Hematopoietic multipotent progenitor cell treated with erythropoietin and hydrocortisone succinate and interleukin-3 and kit ligand, for 17 days (in vitro differentiated cells): ENCODE results near the gene SGCA.
A peak's percentile ranks its signal among the peaks of the same experiment; 100 is the strongest.

ENCODE experiments used
- DNase-seq: peaks from one replicate; pipeline ENCODE4 v3.0.0-alpha.2; 2015; ENCODE audit warnings: low spot score

Gene SGCA

GRCh38 chr17:50134206-50135110 is 31.3 kb upstream of the SGCA start:
- DNase-seq: no peak

- no peak for DNase-seq
Measured at GRCh38 chr17:50135316-50136095, 30.3 kb upstream of the SGCA start.

GRCh38 chr17:50136096-50136687 is 29.6 kb upstream of the SGCA start:
- DNase-seq: no peak

DNA sequence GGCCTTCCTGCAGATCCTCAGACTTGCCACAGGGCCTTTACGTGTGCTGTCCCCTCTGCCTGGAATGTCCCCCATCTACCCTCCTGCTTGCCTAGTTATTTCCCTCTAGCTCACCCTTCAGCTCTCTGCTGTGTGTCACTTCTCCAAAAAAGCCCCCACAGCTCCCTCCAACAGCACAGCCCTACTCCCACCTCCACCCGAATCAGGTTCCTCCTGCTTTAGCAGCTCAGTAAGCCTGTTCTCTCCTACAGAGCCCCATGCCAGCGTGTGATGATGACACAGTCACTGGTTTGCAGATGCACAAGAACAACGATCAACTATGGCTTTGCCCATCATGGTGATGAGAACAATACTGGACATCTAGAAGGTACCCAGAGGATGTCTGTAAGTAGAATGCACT is 28.8 kb upstream of the SGCA start:
- no peak for DNase-seq

DNA sequence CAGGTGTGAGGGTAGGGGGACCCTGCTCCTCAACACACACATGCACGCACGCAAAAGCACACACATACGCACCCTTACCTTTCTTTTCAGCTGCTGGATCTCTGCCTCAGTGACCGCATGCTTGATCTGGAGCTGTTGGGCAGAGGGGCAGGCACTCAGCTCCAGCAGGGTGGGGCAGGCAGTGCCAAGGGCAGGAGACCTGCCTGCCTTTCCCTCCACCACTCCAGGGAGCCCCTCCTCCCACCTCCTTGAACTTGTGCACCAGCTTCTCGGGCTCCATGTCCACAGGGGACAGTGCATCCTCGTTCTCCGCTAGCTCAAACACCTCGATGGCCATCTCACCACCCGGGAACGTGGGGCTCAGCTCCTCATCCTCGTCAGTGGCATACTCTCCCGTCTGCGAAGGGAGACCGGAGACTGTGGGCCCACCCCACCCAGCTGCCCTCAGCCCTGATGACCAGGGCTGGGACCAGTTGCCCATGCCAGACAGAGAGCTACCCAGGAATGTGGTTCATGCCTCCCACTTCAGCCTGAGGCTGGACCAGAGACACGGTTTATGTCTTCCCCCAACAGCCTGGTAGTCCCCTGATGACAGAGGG is 26.5 kb upstream of the SGCA start:
- DNase-seq: no peak

DNA sequence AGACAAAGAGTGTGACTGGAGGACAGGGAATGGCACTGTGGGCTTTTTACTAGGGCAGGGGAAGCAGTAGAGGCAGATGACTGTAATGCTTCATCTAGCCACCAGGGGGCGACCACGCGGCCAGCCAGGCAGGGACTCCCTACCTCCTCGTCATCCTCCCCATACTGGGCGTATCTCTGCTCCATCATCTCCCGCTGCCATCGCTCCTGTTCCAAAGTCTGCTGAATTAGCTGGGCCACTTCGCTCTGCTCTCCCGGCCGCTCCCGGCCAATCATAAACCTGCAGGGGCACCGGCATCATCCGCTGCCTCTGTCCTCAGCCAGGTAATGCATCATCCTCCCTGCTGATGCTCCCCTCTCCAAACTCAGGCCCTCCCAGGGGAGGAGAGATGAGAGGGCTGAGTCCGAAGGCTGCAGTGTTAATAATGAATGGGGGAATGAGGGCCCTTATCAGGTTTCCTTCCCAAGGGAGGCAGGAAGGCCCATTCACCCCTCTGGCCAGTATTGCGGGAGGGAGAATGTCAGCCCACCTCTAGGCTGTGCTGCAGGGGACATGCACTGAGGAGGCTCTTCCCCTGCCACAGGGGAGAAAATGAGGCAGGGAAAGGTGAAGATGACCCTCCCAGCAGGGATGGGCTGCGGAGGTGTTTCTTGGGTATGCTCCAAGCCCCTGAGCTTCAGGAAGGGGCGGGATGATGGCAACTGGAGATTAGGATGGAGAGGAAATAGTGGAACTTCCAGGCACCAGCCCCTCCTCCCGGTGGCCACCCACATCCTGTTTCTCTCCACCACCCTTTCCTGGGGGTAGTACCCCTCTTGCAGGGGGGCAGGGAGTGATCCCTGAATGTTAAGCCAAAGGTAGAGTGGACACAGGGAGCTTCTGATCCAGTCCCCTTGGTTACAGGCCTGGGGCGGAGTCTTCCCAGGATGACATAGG is 25.6 kb upstream of the SGCA start:
- peak; percentile 86 for DNase-seq

DNA sequence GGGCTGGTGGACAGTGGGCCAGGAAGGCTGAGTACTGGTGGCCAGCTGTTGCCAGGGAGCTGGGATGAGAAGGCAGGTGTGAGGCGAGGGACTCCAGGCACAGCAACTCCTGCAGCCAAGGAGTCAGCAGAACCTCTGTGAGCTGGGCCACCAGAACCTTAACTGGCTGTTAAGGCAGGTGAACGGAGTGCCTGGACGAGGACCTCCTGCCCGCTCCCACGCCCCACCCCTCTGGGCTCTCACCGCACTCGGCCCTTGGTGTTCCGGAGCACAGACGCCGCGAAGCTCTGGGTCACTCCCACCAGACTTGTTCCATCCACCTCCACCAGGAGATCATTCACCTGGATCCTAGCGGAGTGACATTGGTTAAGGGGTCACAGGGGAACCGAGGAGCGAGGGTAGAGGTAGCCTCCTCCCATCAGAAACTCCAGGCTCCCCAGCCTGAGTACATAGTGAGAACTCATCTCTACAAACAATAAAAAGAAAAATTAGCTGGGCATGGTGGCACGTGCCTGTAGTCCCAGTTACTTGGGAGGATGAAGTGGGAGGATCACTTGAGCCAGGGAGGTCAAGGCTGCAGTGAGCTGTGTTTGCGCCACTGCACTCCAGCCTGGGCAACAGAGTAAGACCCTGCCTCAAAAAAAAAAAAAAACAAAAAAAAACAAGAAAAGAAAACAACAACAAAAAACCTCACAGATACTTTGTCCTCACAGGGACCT is 24.6 kb upstream of the SGCA start:
- DNase-seq: no peak

DNA sequence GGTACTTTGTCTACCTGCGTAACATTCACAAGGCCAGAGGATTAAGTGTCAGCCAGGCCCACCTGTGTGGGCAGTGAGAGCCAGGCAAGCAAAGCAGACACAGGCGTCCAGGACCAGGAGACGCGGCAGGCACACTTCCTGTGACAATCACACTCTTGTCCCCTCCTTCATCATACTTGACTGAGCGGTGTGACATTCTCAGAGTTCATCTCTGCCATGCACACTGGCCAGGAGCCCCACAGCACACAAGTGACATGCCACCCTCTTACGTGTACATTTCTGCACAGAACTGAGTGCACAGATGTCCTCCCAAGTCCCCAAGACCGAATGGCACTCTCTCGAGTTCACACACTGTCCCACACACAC is 24.1 kb upstream of the SGCA start:
- no peak for DNase-seq

GRCh38 chr17:50143461-50144176 is 22.2 kb upstream of the SGCA start:
- no peak for DNase-seq

GRCh38 chr17:50144355-50144754 is 21.4 kb upstream of the SGCA start:
- no peak for DNase-seq

DNA sequence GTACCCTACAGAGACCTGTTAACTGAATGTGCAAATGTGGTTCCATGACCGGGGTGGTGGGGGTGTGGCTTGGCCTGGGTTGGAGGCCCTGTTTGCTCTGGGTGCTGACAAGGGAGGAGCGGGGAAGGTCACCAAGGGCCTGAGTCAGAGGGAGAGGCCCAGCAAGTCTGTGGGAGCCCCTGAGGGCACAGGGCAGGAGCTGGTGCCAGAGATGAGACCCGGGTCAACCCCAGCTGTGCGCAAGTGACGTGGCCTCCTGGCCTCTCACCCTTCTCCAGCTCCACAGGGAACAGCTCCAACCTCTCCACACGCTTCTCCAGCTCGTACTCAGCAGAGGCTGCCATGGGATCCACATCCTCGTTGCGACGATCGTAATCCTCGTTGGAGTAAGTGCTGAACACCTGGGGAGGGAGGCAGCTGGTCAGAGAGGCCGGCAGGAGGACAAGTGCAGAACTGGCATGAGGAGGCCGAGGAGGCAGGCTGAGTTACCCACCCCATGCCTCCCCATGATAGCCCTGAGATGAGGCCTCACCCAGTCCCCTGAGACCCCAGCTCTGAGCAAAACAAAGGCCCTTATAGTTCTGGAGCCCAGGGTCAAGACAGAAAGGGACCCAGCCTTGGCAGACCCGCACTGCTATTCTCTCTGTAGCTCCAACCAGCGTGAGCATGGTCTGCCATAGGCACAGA is 20.8 kb upstream of the SGCA start:
- DNase-seq: no peak

DNA sequence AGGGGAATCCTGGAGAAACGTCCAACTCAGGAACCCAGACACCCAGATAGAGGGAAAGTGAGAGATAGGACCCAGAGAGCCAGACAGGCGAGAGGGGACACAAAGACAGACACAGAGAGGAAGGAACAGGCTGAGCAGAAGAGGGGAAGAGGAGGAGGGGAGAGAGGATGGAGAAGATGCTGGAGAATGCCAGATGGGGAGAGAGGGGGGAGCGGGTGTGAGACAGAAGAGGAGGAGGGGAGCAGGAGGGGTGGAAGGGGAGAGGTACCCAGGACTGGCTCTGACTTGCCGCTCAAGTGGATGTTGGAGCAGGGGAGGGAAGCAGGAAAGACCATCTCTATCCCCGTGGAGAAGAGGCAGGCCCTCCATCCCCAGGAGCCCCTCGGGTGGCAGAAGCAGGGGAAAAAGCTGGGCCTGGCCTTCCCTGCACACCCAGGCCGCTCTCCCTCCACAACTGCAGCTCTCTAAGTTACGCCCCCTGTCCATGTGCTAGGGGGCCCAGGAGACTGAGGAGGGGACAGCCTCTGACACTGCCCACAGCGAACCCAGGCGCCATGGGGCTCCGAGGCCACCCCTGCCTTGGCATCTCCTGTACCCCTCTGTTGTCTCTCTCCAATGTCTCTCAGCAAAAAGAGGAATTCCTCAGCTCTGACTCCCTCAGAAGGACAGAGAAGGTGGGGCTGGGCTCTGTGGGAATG is 20.1 kb upstream of the SGCA start:
- no peak for DNase-seq

- peak; percentile 28 for DNase-seq
Measured at GRCh38 chr17:50146230-50146926, 19.4 kb upstream of the SGCA start.

DNA sequence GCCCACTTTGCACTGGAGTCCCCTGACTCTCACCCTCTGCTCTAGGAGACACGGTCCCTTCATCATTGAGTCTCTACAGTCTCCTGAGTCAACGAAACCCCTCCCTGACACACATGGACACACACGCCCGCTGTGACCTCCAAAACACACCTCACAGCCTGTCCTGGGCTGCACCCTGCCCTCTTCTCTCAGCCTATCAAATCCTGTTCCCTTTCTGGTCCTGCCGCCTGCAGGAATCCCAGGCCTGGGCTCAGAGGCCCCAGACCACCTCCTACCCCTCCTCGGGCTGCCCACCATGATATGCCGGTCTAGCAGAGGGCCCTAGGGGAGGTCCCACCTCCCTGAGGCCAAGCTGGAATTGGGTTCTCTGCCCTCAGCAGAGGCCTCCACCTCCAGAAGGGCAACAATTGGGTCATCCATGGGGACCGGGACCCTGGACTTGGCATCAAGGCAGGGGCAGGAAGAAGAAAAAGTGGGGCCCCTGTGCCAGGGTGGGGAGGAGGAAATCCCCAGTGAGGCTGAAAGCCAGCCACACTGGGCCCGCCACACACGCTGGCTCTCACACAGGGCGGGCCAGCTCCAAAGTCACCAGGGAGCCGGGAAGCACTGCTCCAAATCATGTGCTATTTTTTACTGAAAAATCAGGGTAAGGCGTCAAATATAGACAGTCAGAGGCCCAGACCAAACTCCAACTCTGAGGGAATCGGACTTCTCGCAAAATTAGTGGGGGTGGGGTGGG is 18.7 kb upstream of the SGCA start:
- peak; percentile 20 for DNase-seq

GRCh38 chr17:50147841-50148225 is 18.0 kb upstream of the SGCA start:
- DNase-seq: no peak

DNA sequence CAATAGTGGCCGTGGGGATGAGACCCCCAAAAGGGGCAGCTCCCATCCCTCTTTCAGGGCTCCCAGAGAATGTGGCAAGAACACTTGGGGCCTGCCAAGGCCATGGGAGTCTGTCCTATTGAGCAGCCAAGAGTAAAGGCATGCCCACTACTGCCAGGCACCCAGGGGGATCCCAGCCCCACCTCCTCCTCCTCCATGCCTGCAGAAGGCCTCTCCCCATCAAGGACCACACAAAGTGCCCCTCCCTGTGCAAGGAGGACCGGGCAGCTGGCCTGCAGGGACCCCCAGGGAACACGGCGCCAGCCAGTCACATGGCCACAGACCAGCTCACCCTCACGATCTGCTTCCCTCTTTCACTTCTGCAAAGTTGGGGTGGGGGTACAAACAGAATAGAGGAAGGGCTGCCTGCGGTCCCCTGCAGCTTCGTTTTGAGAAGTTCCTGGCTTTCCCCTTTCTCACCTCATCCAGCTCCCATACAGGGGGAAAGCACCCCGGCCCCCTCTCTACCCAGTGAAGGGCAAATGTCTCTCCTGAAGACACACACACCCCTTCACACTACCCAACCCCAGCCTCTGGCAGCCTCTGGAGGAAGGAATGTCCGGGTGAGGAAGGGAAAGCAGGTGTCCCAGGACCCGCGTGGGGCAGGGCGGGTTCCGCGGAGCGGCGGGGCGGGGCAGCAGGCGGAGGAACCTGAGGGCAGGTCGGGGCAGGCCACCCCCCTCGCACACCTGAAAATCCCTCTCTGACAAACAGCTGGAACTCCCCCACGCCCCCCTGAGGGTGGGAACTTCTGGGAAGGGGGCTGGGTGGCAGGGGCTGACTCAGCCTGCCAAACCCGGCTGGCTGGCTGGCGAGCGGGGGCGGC is 17.3 kb upstream of the SGCA start:
- peak; percentile 55 for DNase-seq

GRCh38 chr17:50149091-50149416 is 16.8 kb upstream of the SGCA start:
- DNase-seq: no peak
